Measurements from ENCODE around the gene STAT3.

Gene STAT3

DNA sequence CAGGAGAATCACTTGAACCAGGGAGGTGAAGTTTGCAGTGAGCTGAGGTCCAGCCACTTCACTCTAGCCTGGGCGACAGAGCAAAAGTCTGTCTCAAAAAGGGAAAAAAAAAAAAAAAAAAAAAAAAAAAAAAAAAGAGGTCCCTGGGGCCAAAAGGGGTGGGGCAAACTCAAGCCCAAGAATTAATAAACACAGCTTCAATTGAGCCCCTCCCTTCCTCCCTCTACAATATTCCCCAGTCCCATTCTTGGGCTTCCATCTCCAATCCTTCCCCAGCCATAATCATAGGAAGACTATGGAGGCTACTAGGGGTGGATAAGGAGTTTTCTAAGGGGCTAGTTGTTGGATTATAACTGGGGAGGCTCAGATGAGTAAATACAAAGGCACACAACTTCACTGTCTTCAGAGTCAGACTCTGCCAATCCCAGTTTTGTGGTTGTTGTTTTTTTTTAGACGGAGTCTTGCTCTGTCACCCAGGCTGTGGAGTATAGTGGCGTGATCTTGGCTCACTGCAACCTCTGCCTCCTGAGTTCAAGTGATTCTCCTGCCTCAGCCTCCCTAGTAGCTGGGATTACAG is 25.3 kb upstream of the STAT3 start:
- peak overlapping the region; percentile 45 to 77 for H3K27ac ChIP-seq
- no peak for TF ChIP-seq CTCF (IDR thresholded peaks at IDR 0.05)
- DNase-seq (ENCODE audit: low spot score) = no peak
- H3K4me3 ChIP-seq = no peak overlapping the region

- no peak for DNase-seq (ENCODE audit: low spot score)
- Histone ChIP-seq H3K4me3 (peak overlapping the region; percentile 59), H3K27ac (peak overlapping the region; percentile 81 to 93)
- TF ChIP-seq CTCF (IDR thresholded peaks at IDR 0.05) = no peak
Observed at GRCh38 chr17:42411905-42412679, 23.9 kb upstream of the STAT3 start.

GRCh38 chr17:42411361-42411760 is 23.1 kb upstream of the STAT3 start:
- H3K27ac ChIP-seq = peak overlapping the region; percentile 81 to 93
- peak overlapping the region; percentile 59 for H3K4me3 ChIP-seq
- TF ChIP-seq CTCF (IDR thresholded peaks at IDR 0.05) = no peak
- DNase-seq (ENCODE audit: low spot score) = no peak

GRCh38 chr17:42410319-42410685 is 22.1 kb upstream of the STAT3 start:
- DNase-seq (ENCODE audit: low spot score) = no peak
- peak overlapping the region; percentile 47 for H3K4me3 ChIP-seq
- H3K27ac ChIP-seq = peak overlapping the region; percentile 81 to 93
- no peak for TF ChIP-seq CTCF (IDR thresholded peaks at IDR 0.05)

DNA sequence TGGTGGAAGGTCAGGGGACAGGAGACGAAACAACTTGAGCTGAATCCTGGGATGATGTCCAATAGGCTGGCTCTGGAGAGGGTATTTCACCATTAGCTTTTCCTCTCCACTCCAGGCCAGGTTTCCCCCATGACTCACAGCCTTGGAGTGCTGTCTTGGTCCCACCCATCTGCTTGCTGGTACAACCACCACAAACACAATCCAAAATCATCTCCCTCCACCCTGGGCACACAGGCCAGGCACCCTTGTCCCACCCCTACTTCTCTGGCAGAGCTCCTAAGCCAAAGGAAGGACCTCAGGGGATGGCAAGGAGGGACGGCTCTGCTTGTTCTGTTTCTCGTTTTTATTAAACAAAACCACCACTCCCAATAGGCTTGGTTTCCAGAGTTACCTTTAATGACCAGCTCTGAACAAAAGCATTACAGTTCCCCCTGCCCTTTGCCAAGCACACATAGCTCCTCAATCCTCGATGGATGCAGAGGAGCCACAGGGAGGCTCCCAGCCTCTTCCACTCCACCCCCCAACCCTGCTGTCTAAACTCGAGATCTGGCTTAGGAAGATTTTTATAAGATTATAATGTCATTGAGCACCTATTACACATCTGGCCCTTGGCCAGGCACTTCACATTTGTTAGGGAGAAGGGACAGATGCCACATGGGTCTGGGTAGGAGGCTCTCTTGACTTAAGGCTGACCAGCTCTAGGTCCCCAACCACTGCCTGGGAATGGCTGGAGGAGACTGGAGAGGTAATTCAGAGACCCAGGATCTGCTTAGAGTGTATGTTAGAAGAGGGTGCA is 21.5 kb upstream of the STAT3 start:
- TF ChIP-seq CTCF (IDR thresholded peaks at IDR 0.05) = no peak
- peak; percentile 96 for DNase-seq (ENCODE audit: low spot score)
- Histone ChIP-seq H3K4me3 (peak overlapping the region; percentile 47), H3K27ac (peak overlapping the region; percentile 81 to 93)

DNA sequence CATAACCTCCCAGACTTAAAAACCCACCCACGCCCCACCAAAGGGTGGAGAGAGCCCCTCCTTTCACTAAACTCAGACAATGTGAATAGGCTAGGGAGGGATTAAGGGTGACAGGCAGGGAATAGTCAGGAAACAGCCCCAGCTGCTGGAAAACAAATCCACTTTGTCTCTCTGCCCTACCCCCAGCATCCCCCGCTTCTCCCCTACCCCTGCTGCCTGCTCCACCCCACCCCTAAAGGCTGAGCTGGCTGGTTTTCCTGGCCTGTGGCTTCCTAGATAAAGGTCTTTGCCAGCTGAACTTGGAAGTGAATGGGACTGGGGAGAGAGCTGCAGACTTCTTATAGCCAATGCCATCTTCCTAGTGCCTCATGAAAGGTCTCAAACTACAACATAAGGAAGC is 19.8 kb upstream of the STAT3 start:
- TF ChIP-seq CTCF (IDR thresholded peaks at IDR 0.05) = no peak
- Histone ChIP-seq H3K4me3 (peak overlapping the region; percentile 35), H3K27ac (peak overlapping the region; percentile 81 to 93)
- DNase-seq (ENCODE audit: low spot score) = no peak

Data from coronary artery (tissue), 2 donors.